CD1c-positive myeloid dendritic cell (primary cell): ENCODE measurements around the gene ARHGAP12.

ENCODE experiments used
- DNase-seq: peaks from one replicate; pipeline ENCODE4 v3.0.0-alpha.2; 2016; ENCODE audit errors: extremely low spot score

ARHGAP12 gene

GRCh38 chr10:31884386-31884785 lies 44.2 kb downstream of the ARHGAP12 start:
- DNase-seq = no peak

- peak; percentile 12 for DNase-seq
Measured at GRCh38 chr10:31883397-31883796, 45.2 kb downstream of the ARHGAP12 start.

DNA sequence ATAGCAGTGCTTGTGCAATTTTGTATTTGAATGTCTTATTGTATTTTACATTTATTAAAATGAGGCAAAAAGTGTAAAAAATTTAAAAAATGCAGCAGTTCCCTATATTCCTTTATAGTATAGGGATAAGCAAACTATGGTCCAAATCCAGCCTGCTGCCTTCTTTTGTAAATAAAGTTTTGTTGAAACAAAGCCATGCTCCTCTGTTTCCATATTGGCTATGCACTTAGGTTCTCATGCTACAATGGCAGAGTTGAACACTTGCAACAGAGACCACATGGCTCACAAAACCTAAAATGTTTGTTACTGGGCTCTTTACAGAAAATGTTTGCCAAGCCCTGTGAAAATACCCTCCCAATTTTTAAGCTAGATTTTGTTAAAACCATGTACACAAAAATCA lies 50.1 kb downstream of the ARHGAP12 start:
- no peak for DNase-seq

GRCh38 chr10:31876652-31877352 lies 51.8 kb downstream of the ARHGAP12 start:
- peak; percentile 38 for DNase-seq

DNA sequence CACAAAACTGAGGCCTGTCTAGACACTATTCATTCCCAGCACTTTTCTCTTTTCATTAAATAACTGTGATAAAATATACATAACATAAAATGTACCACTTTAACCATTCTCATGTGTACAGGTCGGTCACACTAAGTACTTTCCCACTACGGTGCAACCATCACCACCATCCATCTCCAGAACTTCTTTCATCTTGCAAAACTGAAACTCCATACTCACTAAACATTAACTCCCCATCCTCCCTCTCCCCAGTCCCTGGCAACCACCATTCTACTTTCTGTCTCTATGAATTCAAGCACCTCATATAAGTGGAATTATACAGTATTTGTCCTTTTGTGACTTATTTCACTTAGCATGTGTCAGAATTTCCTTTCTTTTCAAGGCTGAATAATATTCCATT lies 53.0 kb downstream of the ARHGAP12 start:
- no peak for DNase-seq

- no peak for DNase-seq
Measured at GRCh38 chr10:31873724-31874123, 54.9 kb downstream of the ARHGAP12 start.

DNA sequence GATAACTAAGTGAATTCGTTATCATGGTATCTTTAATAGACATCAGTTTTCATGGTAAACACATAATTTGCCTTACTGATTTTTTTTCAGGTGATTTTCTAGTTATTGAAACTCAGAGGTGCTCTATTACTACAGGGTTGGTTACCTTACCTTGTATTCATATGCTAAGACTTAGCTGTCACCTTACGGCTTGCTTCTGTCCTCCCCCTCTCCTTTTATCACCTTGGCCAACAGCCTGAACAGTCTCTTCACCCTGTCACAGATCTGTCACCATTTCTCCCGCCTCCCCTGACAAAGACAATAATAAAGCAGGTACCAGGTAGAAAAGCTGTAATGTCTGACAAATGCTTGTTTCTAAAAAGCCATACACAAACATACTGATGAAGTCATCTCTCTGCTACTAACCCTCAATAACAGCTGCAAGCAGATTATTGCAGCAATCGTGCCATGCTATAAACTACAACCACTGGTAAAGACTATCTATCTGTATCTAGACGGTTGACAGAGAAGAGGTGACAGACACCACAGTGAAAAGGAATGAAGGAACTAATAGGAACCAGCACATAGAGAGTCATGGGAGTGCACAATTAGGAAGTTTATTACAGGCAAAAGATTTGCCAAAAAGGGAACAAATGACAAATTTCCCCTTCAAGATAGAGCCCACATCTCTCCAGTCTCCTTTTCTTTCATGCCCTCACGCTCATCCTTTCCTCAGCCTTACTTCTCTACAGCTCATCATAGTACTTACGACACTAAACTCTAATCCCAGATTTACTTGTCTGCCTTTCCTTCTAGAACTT lies 57.2 kb downstream of the ARHGAP12 start:
- DNase-seq = peak; percentile 11

DNA sequence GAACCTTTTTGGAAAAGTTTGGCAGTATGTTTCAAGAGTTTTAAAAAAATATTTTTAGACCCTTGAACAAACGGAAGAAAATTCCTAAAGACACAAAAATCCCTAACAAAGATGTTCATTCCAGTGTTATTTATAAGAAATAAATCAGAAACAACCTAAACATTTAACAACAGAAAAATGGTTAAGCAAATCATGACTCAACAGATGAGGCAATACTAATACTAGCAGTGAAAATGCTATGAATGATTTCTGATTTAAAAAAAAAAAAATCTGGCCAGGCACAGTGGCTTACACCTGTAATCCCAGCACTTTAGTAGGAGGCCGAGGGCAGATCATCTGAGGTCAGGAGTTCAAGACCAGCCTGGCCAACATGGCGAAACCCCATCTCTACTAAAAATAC lies 61.0 kb downstream of the ARHGAP12 start:
- DNase-seq = no peak

DNA sequence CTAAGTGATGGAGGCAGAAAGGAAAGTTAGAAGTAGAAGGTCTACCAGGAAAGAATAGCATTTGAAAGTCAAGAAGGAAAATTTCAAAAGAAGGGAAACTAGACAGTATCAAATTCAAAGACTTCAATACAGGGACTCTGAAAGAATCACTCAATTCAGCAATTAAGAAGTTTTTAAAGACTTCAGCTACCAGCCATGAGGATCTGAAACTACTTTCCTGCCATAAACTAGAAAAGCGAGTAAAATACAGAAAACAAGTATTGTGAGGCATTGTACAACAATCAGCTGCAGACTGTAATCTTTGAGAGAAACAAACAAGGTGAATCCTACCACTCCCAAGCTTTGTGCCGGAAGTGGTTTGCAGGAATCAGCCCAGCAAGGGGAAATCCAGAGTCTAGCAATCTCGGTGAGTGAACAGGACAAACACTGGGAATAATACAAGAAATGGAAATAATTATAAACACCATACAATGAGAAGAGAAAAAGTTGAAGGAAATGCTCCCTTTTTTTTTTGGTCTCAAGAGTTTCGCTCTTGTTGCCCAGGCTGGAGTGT lies 62.4 kb downstream of the ARHGAP12 start:
- peak; percentile 15 for DNase-seq

- DNase-seq = no peak
Measured at GRCh38 chr10:31864834-31865518, 63.7 kb downstream of the ARHGAP12 start.

DNA sequence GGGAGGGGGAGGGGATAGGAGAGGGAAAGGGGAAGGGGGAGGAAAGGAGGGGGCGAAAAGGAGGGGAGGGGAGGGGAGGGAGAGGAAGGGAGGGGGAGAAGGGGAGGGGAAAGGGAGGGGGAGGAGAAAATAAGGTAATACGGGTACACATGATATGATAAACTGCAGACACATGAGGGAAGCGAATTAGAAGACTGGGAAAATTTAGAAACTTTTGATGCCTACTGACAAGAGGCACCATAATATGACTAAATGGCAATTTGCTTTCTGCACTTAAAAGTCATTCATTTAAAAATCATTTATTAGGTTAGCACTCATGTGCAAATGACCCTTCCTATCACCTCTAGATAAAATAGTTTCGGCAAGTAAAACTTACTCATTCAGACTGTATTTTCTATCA lies 73.6 kb downstream of the ARHGAP12 start:
- no peak for DNase-seq

- no peak for DNase-seq
Measured at GRCh38 chr10:31853629-31854028, 75.0 kb downstream of the ARHGAP12 start.

GRCh38 chr10:31851216-31851615 lies 77.4 kb downstream of the ARHGAP12 start:
- DNase-seq = no peak

DNA sequence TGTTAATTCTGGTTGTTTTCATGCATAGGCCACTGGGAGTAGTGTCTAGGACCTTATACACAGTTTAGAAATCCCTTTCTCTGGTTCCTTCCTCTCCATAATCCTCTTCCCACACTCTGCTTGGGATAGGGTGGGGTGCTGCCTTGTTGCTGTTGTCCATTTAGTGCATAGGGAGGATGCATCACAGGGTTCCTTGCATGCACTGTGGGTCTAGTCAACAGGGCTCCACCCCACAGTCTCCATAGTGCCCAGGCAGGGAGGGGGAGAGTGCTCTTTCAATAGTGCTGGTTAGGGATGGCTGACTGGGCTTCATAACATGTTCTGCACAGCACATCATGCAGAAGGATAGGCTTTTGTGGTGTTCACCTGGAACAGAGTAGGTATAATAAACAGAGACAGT lies 81.1 kb downstream of the ARHGAP12 start:
- DNase-seq = no peak

GRCh38 chr10:31838709-31839108 lies 89.9 kb downstream of the ARHGAP12 start:
- DNase-seq = no peak

GRCh38 chr10:31838065-31838464 lies 90.6 kb downstream of the ARHGAP12 start:
- DNase-seq = peak; percentile 11

- DNase-seq = peak; percentile 20
Measured at GRCh38 chr10:31836569-31837406, 91.8 kb downstream of the ARHGAP12 start.

- no peak for DNase-seq
Measured at GRCh38 chr10:31833753-31834152, 94.9 kb downstream of the ARHGAP12 start.

DNA sequence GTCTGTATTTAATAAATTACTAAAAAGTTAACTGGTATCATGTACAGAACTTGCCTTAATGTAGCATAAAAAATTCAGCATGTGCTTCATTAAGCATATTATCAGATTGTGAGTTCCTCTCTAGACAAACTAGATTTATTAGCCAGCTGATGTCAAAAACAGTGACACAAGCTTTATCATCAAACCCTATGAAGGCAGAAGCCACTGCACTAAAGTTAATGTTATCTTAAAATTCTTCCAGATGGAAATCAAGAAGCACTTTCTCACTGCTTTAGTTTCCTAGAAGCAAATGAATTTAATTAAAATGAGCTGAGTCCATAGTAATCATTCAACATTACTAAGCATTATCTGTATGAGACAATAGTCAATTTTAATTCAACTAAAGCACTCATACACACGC lies 96.4 kb downstream of the ARHGAP12 start:
- no peak for DNase-seq

DNA sequence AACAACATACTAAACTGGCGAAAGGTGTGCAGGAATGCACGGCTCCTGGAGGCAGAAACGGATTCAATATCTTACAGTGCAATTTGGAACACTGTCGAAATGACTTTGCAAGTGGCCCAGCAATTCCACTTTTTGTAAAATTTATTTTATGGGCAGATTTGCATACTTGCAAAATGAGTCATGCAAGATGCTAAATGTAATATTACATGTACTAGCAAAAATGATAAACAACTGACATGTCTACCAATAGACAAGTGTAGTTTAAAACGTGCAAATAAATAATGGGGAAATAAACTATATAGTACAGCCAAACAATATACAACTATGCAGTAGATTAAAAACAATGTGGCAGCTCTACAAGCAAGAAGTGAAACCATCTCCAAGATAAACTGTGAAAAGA lies 97.7 kb downstream of the ARHGAP12 start:
- no peak for DNase-seq

GRCh38 chr10:31829776-31830175 lies 98.9 kb downstream of the ARHGAP12 start:
- no peak for DNase-seq

GRCh38 chr10:31823358-31823757 lies 105.3 kb downstream of the ARHGAP12 start:
- DNase-seq = no peak
